WERI-Rb-1 (cell line): ENCODE data around the gene NIPA2.

Source experiments
- DNase-seq: peaks from one replicate; pipeline ENCODE4 v3.0.0-alpha.2; 2020
- H3K27ac ChIP-seq: fragments of 250-450 bp; sonication (Bioruptor Pico); 2 replicates; pipeline ENCODE4 v1.5.1; 2020; ENCODE audit warnings: mild to moderate bottlenecking, moderate library complexity
- H3K27me3 ChIP-seq: fragments of 250-450 bp; sonication (Bioruptor Pico); 2 replicates; pipeline ENCODE4 v1.5.1; 2021; ENCODE audit warnings: mild to moderate bottlenecking, low read depth, moderate library complexity; ENCODE audit not compliant: insufficient read depth, severe bottlenecking
- H3K36me3 ChIP-seq: fragments of 250-450 bp; sonication (Bioruptor Pico); 2 replicates; pipeline ENCODE4 v1.5.1; 2020; ENCODE audit warnings: mild to moderate bottlenecking, moderate library complexity
- H3K4me3 ChIP-seq: 2 replicates; pipeline ENCODE4 v1.5.1; 2011; ENCODE audit warnings: low read depth, mild to moderate bottlenecking, control low read depth, low read length
- H3K9me3 ChIP-seq: fragments of 250-450 bp; sonication (Bioruptor Pico); 2 replicates; pipeline ENCODE4 v1.5.1; 2021; ENCODE audit warnings: mild to moderate bottlenecking, moderate library complexity; ENCODE audit not compliant: severe bottlenecking
- CTCF ChIP-seq: IDR thresholded peaks from 2 replicates; pipeline ENCODE4 v1.5.1; 2011; ENCODE audit warnings: low read depth, mild to moderate bottlenecking, control low read depth, inconsistent platforms, low read length

Gene NIPA2

GRCh38 chr15:22819651-22820050, 18.8 kb upstream of the NIPA2 start:
- TF ChIP-seq CTCF = no peak
- DNase-seq = no peak
- H3K9me3 ChIP-seq = no peaks in the 10 kb centered on the region
- no peak overlapping the region for H3K27ac ChIP-seq
- H3K27me3 ChIP-seq = no peaks in the 10 kb centered on the region
- H3K36me3 ChIP-seq = peaks cover 23% of the 10 kb centered on the region
- H3K4me3 ChIP-seq = no peak overlapping the region

GRCh38 chr15:22823495-22824128, 14.9 kb upstream of the NIPA2 start:
- Histone ChIP-seq H3K27me3 (no peaks in the 10 kb centered on the region), H3K4me3 (no peak overlapping the region), H3K36me3 (peaks cover 40% of the 10 kb centered on the region), H3K27ac (no peak overlapping the region), H3K9me3 (no peaks in the 10 kb centered on the region)
- no peak for TF ChIP-seq CTCF
- DNase-seq = no peak

GRCh38 chr15:22827125-22827524, 11.3 kb upstream of the NIPA2 start:
- Histone ChIP-seq H3K27ac (no peak overlapping the region), H3K27me3 (no peaks in the 10 kb centered on the region), H3K36me3 (peaks cover 32% of the 10 kb centered on the region), H3K9me3 (no peaks in the 10 kb centered on the region), H3K4me3 (no peak overlapping the region)
- TF ChIP-seq CTCF = no peak
- no peak for DNase-seq

- TF ChIP-seq CTCF = no peak
- no peak for DNase-seq
Observed at GRCh38 chr15:22831473-22831872, 7.0 kb upstream of the NIPA2 start.

GRCh38 chr15:22839046-22839695, 705 bp downstream of the NIPA2 start:
- H3K27ac ChIP-seq = peak overlapping the region; percentile 74
- peaks cover 14% of the 10 kb centered on the region for H3K36me3 ChIP-seq
- no peaks in the 10 kb centered on the region for H3K9me3 ChIP-seq
- no peaks in the 10 kb centered on the region for H3K27me3 ChIP-seq
- no peak for TF ChIP-seq CTCF
- DNase-seq = no peak
- peak overlapping the region; percentile 89 for H3K4me3 ChIP-seq

More at GRCh38 chr15:22831473-22831872, 7.0 kb upstream of the NIPA2 start:
- H3K4me3 ChIP-seq = no peak overlapping the region
- peaks cover 5% of the 10 kb centered on the region for H3K36me3 ChIP-seq
- no peaks in the 10 kb centered on the region for H3K27me3 ChIP-seq
- no peaks in the 10 kb centered on the region for H3K9me3 ChIP-seq
- H3K27ac ChIP-seq = no peak overlapping the region
